HG02840 (cell line): ENCODE data around the gene PAPSS1.
"Not testable (repeated sequence)": the region's sequence is repeated elsewhere in the genome, so short reads cannot be mapped to it uniquely, and the experiment has no call there.

Experiments used
- ATAC-seq: cut with Tn5 transposase; IDR thresholded peaks from one replicate; pipeline ENCODE4 v1.9.1; 2021; ENCODE audit warnings: mild to moderate bottlenecking, moderate library complexity, moderate number of reproducible peaks; ENCODE audit not compliant: unreplicated experiment, low FRiP score

PAPSS1 gene

GRCh38 chr4:107692202-107692601 lies 27.8 kb downstream of the PAPSS1 start:
- ATAC-seq, result no peak

GRCh38 chr4:107691378-107691777 lies 28.7 kb downstream of the PAPSS1 start:
- ATAC-seq, result no peak

GRCh38 chr4:107689912-107690587 lies 30.0 kb downstream of the PAPSS1 start:
- no peak for ATAC-seq

GRCh38 chr4:107688421-107688820 lies 31.6 kb downstream of the PAPSS1 start:
- ATAC-seq, result no peak

- ATAC-seq, result no peak
These were observed 34.3 kb downstream of the PAPSS1 start for GRCh38 chr4:107685740-107686139.

GRCh38 chr4:107683873-107684272 lies 36.2 kb downstream of the PAPSS1 start:
- ATAC-seq, result no peak

- no peak for ATAC-seq
These were observed 37.7 kb downstream of the PAPSS1 start for GRCh38 chr4:107682306-107682705.

- no peak for ATAC-seq
These were observed 51.0 kb downstream of the PAPSS1 start for GRCh38 chr4:107669068-107669467.

GRCh38 chr4:107666134-107666533 lies 53.9 kb downstream of the PAPSS1 start:
- ATAC-seq, result no peak

- ATAC-seq, result no peak
These were observed 55.0 kb downstream of the PAPSS1 start for GRCh38 chr4:107665001-107665400.

GRCh38 chr4:107658400-107659336 lies 61.4 kb downstream of the PAPSS1 start:
- no peak for ATAC-seq

GRCh38 chr4:107655289-107655688 lies 64.7 kb downstream of the PAPSS1 start:
- ATAC-seq, result no peak

GRCh38 chr4:107654694-107655093 lies 65.3 kb downstream of the PAPSS1 start:
- no peak for ATAC-seq

- ATAC-seq, result not testable (repeated sequence)
These were observed 68.6 kb downstream of the PAPSS1 start for GRCh38 chr4:107651408-107651807.

GRCh38 chr4:107650251-107650650 lies 69.8 kb downstream of the PAPSS1 start:
- ATAC-seq, result no peak

GRCh38 chr4:107648178-107648991 lies 71.6 kb downstream of the PAPSS1 start:
- no peak for ATAC-seq

GRCh38 chr4:107647591-107647990 lies 72.4 kb downstream of the PAPSS1 start:
- no peak for ATAC-seq

- no peak for ATAC-seq
These were observed 74.4 kb downstream of the PAPSS1 start for GRCh38 chr4:107645604-107646003.

- ATAC-seq, result no peak
These were observed 77.0 kb downstream of the PAPSS1 start for GRCh38 chr4:107643021-107643420.

GRCh38 chr4:107640878-107641277 lies 79.2 kb downstream of the PAPSS1 start:
- ATAC-seq, result no peak

- ATAC-seq, result no peak
These were observed 79.8 kb downstream of the PAPSS1 start for GRCh38 chr4:107640197-107640596.
